ENCODE measurements around the gene MS4A4A.

Gene MS4A4A

DNA sequence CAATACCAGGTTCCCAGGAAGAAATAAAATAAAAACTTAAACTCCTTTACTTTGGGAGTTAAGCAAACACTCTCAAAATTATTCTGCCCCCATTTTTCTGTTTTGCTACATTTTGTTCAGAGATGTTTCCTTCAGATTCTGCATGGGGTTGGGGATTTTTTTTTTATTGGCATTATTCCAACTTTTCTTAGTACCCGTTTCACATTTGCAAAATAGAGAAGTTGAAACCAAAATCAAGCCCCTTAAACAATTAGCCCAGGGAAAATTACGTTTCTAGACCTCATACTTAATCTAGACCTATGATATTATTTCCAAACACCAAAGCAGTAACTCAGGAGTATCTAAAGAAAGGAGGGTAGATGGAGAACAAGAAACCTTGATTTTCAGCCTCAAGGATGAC lies 77.3 kb downstream of the MS4A4A start:
- no peak for DNase-seq

Measured in OCI-M1 (cell line).